Measurements from ENCODE around the gene GALC.

The GALC gene

DNA sequence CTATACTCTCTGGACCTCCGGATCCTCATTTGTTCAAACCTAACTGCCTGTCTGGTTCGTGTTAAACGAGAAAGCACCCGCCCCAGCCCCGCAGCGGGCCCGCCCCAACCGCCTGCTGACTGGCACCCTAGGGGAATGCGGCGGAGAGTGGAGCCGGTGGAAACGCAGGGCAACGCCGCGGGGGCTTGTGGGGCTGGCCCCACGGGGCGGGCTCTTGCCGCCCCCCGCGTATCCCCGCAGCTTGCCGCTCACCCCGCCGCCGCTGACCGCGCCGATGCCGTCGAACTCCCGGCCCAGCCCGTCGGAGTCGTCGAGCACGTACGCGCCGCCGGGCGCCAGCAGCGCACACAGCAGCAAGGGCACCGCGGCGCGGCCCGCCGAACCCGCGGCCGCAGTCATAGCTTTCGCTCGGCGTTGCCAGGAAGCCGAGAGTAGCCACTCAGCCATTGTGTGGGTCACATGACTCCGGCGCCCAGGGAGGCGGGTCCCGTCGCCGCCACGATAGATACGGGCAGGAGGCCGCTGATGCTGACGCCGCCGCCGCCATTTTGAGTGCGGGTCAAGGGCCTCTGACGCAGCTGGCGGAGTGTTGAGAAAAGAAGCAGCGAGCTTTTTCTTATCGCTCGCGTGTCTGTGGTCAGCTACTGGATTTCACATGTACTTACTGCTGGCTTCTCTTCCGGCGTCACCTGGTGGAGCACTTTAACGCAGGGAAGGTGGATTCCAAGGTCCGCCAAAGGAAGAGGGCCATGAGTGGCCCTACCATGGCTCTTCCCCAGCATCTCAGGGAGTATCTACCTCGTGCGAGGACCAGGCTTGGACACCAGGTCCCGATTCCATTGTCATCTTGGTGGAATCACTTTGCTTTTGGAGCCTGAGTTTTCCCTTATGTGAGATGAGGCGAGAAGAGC, at the start of gene GALC:
GALC (minus strand) TSS at position 465 of the 911 bp plus-strand sequence; CDS start at position 447, 18 bp downstream.
- no peaks in the 10 kb centered on the region for H3K27me3 ChIP-seq (ENCODE audit: control insufficient read depth in 5 of 5, insufficient read depth in 4 of 5, low read length in 5 of 5)
- H3K9me3 ChIP-seq (ENCODE audit: control insufficient read depth in 5 of 5, low read length in 5 of 5), result no peaks in the 10 kb centered on the region
- peaks cover 0 to 25% (median 20%) of the 10 kb centered on the region in 5 donors for H3K4me1 ChIP-seq (ENCODE audit: control insufficient read depth in 5 of 5, insufficient read depth in 5 of 5, low read length in 5 of 5)

DNA sequence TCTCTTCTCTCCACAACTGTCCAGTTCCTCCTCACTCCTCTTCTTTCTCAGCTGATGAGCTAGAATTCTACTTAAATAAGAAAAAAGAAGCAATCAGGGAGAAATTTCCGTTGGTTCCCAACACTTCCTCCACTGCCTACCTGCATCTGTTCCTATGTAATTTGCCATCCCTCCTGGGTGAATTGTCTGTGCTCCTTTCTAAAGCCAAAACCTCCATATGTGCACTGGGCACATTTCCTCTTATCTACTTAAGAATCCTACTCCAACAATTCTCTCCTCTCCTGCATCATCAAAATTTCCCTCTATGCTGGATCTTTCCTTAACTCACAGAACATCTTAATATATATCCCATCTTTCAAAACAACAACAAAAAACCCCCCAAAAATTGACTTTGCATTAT, 47.2 kb upstream of the GALC start:
- Histone ChIP-seq H3K36me3 (ENCODE audit: control insufficient read depth in 5 of 5, insufficient read depth in 5 of 5, low read length in 5 of 5) (no peaks in the 10 kb centered on the region), H3K27ac (ENCODE audit: low read depth, low read length) (no peak overlapping the region), H3K4me3 (ENCODE audit: low read depth in 1 of 5, low read length in 5 of 5) (no peak overlapping the region), H3K9ac (ENCODE audit: low read length in 5 of 5) (no peak overlapping the region), H3K27me3 (ENCODE audit: control insufficient read depth in 5 of 5, insufficient read depth in 4 of 5, low read length in 5 of 5) (no peaks in the 10 kb centered on the region), H3K4me1 (ENCODE audit: control insufficient read depth in 5 of 5, insufficient read depth in 5 of 5, low read length in 5 of 5) (peaks cover 0 to 15% (median 10%) of the 10 kb centered on the region in 5 donors), H3K9me3 (ENCODE audit: control insufficient read depth in 5 of 5, low read length in 5 of 5) (no peaks in the 10 kb centered on the region)

More for the DNA sequence above, at the start of gene GALC:
- peak within 1 kb of the TSS; percentile 72 to 88 (median 84) for H3K4me3 ChIP-seq (ENCODE audit: low read depth in 1 of 5, low read length in 5 of 5)
- peak within 1 kb of the TSS; percentile 78 to 91 (median 89) for H3K9ac ChIP-seq (ENCODE audit: low read length in 5 of 5)
- no peaks in the 10 kb centered on the region for H3K36me3 ChIP-seq (ENCODE audit: control insufficient read depth in 5 of 5, insufficient read depth in 5 of 5, low read length in 5 of 5)
- H3K27ac ChIP-seq (ENCODE audit: low read depth, low read length), result peak within 1 kb of the TSS; percentile 90

DNA sequence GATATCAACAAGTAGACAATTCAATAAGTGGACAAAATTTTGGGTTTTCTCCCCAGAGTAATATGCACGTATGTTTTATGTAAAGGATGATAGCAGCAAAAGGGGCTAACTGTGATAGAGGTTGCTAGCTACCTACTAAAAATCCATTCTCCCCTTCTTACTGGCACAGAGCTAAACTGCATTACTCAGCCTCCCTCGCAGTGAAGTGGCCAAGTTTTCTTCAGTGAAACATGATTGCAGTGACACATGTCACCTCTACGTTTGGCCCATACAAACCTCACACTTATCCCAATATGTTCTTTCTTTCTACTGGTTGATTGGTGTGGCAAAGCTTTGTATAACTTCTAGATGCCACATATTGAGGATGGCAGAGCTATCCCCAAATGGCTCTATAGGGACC, 46.2 kb upstream of the GALC start:
- Histone ChIP-seq H3K27me3 (ENCODE audit: control insufficient read depth in 5 of 5, insufficient read depth in 4 of 5, low read length in 5 of 5) (no peaks in the 10 kb centered on the region), H3K27ac (ENCODE audit: low read depth, low read length) (no peak overlapping the region)

DNA sequence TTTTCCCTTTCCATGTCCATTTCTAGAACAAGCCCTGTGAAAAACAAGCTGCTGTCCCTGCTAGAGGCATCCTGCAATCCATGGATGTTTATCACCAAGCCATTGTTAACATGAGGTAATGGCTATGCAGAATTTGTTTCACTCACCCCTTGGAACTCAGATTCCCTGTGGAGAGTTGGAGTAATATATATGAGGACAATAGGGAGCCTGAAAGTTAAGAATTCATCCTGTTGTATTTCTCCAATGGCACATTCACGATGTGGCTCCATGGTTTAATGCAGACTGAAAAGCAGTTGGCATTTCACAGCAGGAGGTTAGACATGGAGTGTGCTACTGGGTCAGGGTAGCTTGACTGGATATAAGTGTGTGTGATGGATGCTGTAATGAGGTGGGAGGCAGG, 44.3 kb upstream of the GALC start:
- no peaks in the 10 kb centered on the region for H3K27me3 ChIP-seq (ENCODE audit: control insufficient read depth in 5 of 5, insufficient read depth in 4 of 5, low read length in 5 of 5)
- H3K9me3 ChIP-seq (ENCODE audit: control insufficient read depth in 5 of 5, low read length in 5 of 5), result no peaks in the 10 kb centered on the region
- H3K9ac ChIP-seq (ENCODE audit: low read length in 5 of 5), result no peak overlapping the region
- H3K4me3 ChIP-seq (ENCODE audit: low read depth in 1 of 5, low read length in 5 of 5), result no peak overlapping the region
- H3K27ac ChIP-seq (ENCODE audit: low read depth, low read length), result no peak overlapping the region
- H3K4me1 ChIP-seq (ENCODE audit: control insufficient read depth in 5 of 5, insufficient read depth in 5 of 5, low read length in 5 of 5), result no peaks in the 10 kb centered on the region
- no peaks in the 10 kb centered on the region for H3K36me3 ChIP-seq (ENCODE audit: control insufficient read depth in 5 of 5, insufficient read depth in 5 of 5, low read length in 5 of 5)

More for the DNA sequence above, 46.2 kb upstream of the GALC start:
- Histone ChIP-seq H3K4me1 (ENCODE audit: control insufficient read depth in 5 of 5, insufficient read depth in 5 of 5, low read length in 5 of 5) (peaks cover 0 to 7% (median 5%) of the 10 kb centered on the region in 5 donors), H3K9me3 (ENCODE audit: control insufficient read depth in 5 of 5, low read length in 5 of 5) (no peaks in the 10 kb centered on the region), H3K9ac (ENCODE audit: low read length in 5 of 5) (no peak overlapping the region), H3K4me3 (ENCODE audit: low read depth in 1 of 5, low read length in 5 of 5) (no peak overlapping the region), H3K36me3 (ENCODE audit: control insufficient read depth in 5 of 5, insufficient read depth in 5 of 5, low read length in 5 of 5) (no peaks in the 10 kb centered on the region)

DNA sequence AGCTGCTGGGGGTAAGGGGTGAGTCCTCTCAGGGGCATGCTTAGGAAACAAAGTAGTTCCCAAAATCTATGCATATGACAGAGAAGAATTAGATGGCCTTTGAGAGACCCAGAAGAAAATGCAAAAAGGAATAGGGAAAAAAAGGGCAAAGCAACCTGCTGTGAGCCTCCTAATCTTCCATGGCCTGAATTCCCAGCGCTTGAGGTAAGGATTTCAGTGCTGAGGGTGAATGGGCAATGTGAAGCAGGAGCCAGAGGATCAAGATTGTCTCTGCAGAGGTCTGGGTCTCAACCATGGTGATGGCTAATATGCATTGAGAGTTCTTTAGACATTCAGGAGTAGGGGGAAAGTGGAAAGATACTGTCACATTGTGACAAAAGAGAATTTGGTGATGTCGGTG, 43.4 kb upstream of the GALC start:
- H3K27me3 ChIP-seq (ENCODE audit: control insufficient read depth in 5 of 5, insufficient read depth in 4 of 5, low read length in 5 of 5), result no peaks in the 10 kb centered on the region

DNA sequence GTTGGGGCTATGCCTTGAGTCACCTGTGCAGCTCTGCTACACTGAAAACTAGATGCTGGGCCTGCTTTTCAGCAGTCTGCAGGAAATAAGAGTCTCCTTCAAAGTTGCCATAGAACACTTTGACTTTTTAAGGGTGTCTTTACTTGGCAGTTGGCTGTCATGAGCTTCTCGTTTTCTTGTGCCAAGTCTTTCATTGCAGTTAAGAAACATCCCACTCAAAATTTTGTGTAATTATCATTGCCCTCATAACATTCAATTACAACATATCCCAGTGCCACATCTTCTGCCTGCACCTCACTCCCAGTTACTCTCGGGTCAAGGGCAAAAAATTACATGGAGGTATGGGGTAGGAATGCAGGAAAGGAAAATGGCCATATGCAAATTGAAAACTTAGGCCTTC, 41.1 kb upstream of the GALC start:
- no peak overlapping the region for H3K4me3 ChIP-seq (ENCODE audit: low read depth in 1 of 5, low read length in 5 of 5)
- no peaks in the 10 kb centered on the region for H3K9me3 ChIP-seq (ENCODE audit: control insufficient read depth in 5 of 5, low read length in 5 of 5)

More for the DNA sequence above, 43.4 kb upstream of the GALC start:
- Histone ChIP-seq H3K4me1 (ENCODE audit: control insufficient read depth in 5 of 5, insufficient read depth in 5 of 5, low read length in 5 of 5) (no peaks in the 10 kb centered on the region), H3K9me3 (ENCODE audit: control insufficient read depth in 5 of 5, low read length in 5 of 5) (no peaks in the 10 kb centered on the region), H3K4me3 (ENCODE audit: low read depth in 1 of 5, low read length in 5 of 5) (no peak overlapping the region), H3K9ac (ENCODE audit: low read length in 5 of 5) (no peak overlapping the region), H3K36me3 (ENCODE audit: control insufficient read depth in 5 of 5, insufficient read depth in 5 of 5, low read length in 5 of 5) (no peaks in the 10 kb centered on the region), H3K27ac (ENCODE audit: low read depth, low read length) (no peak overlapping the region)

DNA sequence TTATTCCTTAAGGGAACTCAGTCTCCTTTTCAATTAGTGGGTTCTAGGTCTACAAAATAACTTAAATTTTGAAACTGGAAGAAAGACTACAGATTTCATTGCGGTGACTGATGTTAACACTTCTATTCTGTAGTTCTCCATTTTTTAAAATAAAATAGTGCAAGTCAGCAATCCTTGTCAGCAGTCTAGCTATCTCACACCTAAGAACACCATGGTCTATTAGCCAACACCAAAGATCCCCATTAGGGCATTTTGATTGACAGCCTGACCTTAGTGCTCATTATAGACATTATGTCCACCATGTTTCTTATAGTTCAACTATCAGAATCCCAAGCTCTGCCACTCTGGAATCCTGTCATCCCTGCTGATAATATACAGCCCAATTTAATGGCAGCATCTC, 39.4 kb upstream of the GALC start:
- Histone ChIP-seq H3K4me1 (ENCODE audit: control insufficient read depth in 5 of 5, insufficient read depth in 5 of 5, low read length in 5 of 5) (peaks cover 0 to 8% (median 0%) of the 10 kb centered on the region in 5 donors), H3K36me3 (ENCODE audit: control insufficient read depth in 5 of 5, insufficient read depth in 5 of 5, low read length in 5 of 5) (no peaks in the 10 kb centered on the region), H3K4me3 (ENCODE audit: low read depth in 1 of 5, low read length in 5 of 5) (no peak overlapping the region), H3K9ac (ENCODE audit: low read length in 5 of 5) (no peak overlapping the region), H3K27me3 (ENCODE audit: control insufficient read depth in 5 of 5, insufficient read depth in 4 of 5, low read length in 5 of 5) (no peaks in the 10 kb centered on the region), H3K27ac (ENCODE audit: low read depth, low read length) (no peak overlapping the region), H3K9me3 (ENCODE audit: control insufficient read depth in 5 of 5, low read length in 5 of 5) (no peaks in the 10 kb centered on the region)

More for the DNA sequence above, 41.1 kb upstream of the GALC start:
- Histone ChIP-seq H3K4me1 (ENCODE audit: control insufficient read depth in 5 of 5, insufficient read depth in 5 of 5, low read length in 5 of 5) (peaks cover 0 to 8% (median 0%) of the 10 kb centered on the region in 5 donors), H3K36me3 (ENCODE audit: control insufficient read depth in 5 of 5, insufficient read depth in 5 of 5, low read length in 5 of 5) (no peaks in the 10 kb centered on the region), H3K27ac (ENCODE audit: low read depth, low read length) (no peak overlapping the region), H3K27me3 (ENCODE audit: control insufficient read depth in 5 of 5, insufficient read depth in 4 of 5, low read length in 5 of 5) (no peaks in the 10 kb centered on the region), H3K9ac (ENCODE audit: low read length in 5 of 5) (no peak overlapping the region)

DNA sequence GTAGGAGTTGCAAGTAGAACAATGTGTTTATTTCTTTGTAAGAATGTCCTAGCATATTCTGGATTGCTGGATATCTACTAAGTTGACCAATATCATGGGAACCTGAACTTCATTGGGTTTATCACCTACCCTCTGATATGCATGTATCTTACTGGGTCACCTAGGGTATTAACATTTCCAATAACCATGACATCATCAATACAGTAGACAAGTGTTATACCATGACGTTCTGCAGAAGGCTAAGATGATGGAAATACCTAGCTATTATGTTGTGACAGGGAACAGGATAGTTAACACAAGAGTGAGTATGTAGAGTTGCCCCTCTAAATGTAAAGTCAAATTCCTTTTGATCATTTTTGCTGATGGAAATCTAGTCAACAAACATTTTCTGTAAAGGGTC, 37.9 kb upstream of the GALC start:
- Histone ChIP-seq H3K4me1 (ENCODE audit: control insufficient read depth in 5 of 5, insufficient read depth in 5 of 5, low read length in 5 of 5) (peaks cover 0 to 10% (median 0%) of the 10 kb centered on the region in 5 donors), H3K27me3 (ENCODE audit: control insufficient read depth in 5 of 5, insufficient read depth in 4 of 5, low read length in 5 of 5) (no peaks in the 10 kb centered on the region), H3K27ac (ENCODE audit: low read depth, low read length) (no peak overlapping the region)

DNA sequence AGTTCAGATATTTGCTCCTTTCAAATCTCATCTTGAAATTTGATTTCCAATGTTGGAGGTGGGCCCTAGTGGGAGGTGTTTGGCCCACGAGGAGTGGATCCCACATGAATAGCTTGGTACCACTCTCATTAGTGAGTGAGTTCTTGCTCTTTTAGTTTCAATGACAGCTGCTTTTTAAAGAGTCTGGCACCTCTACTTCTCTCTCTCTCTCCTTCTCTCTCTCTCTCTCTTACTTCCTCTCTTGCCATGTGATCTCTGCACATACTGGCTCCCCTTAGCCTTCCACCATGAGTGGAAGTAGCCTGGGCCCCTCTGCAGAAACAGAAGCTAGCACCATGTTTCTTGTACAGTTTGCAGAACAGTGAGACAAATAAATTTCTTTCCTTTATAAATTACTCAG, 37.1 kb upstream of the GALC start:
- no peak overlapping the region for H3K9ac ChIP-seq (ENCODE audit: low read length in 5 of 5)
- H3K27me3 ChIP-seq (ENCODE audit: control insufficient read depth in 5 of 5, insufficient read depth in 4 of 5, low read length in 5 of 5), result no peaks in the 10 kb centered on the region
- H3K36me3 ChIP-seq (ENCODE audit: control insufficient read depth in 5 of 5, insufficient read depth in 5 of 5, low read length in 5 of 5), result no peaks in the 10 kb centered on the region
- no peak overlapping the region for H3K4me3 ChIP-seq (ENCODE audit: low read depth in 1 of 5, low read length in 5 of 5)
- peaks cover 0 to 10% (median 0%) of the 10 kb centered on the region in 5 donors for H3K4me1 ChIP-seq (ENCODE audit: control insufficient read depth in 5 of 5, insufficient read depth in 5 of 5, low read length in 5 of 5)
- H3K27ac ChIP-seq (ENCODE audit: low read depth, low read length), result no peak overlapping the region
- H3K9me3 ChIP-seq (ENCODE audit: control insufficient read depth in 5 of 5, low read length in 5 of 5), result no peaks in the 10 kb centered on the region

More for the DNA sequence above, 37.9 kb upstream of the GALC start:
- Histone ChIP-seq H3K9ac (ENCODE audit: low read length in 5 of 5) (no peak overlapping the region), H3K4me3 (ENCODE audit: low read depth in 1 of 5, low read length in 5 of 5) (no peak overlapping the region), H3K9me3 (ENCODE audit: control insufficient read depth in 5 of 5, low read length in 5 of 5) (no peaks in the 10 kb centered on the region), H3K36me3 (ENCODE audit: control insufficient read depth in 5 of 5, insufficient read depth in 5 of 5, low read length in 5 of 5) (no peaks in the 10 kb centered on the region)

DNA sequence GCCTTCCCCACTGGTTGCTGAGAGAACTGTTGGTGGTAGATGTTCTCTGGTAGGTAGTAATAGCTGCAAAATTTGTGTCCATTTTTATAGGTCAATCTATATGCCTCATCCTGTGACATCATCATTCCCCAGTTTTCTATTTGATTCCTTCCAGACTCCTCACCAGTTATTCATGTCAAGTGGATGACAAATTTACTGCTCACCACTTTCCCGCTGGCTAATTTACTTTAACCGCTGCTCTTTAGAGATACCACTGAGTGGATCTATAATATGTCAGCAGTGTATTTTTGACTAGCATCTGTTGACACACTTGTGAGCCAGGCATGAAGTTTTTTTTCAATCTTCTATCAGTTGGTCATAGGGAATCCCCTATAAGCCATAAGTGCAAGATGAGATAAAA, 36.5 kb upstream of the GALC start:
- no peak overlapping the region for H3K27ac ChIP-seq (ENCODE audit: low read depth, low read length)
- no peak overlapping the region for H3K4me3 ChIP-seq (ENCODE audit: low read depth in 1 of 5, low read length in 5 of 5)
- no peaks in the 10 kb centered on the region for H3K9me3 ChIP-seq (ENCODE audit: control insufficient read depth in 5 of 5, low read length in 5 of 5)
- H3K36me3 ChIP-seq (ENCODE audit: control insufficient read depth in 5 of 5, insufficient read depth in 5 of 5, low read length in 5 of 5), result no peaks in the 10 kb centered on the region
- peaks cover 0 to 10% (median 0%) of the 10 kb centered on the region in 5 donors for H3K4me1 ChIP-seq (ENCODE audit: control insufficient read depth in 5 of 5, insufficient read depth in 5 of 5, low read length in 5 of 5)
- H3K9ac ChIP-seq (ENCODE audit: low read length in 5 of 5), result no peak overlapping the region
- no peaks in the 10 kb centered on the region for H3K27me3 ChIP-seq (ENCODE audit: control insufficient read depth in 5 of 5, insufficient read depth in 4 of 5, low read length in 5 of 5)

Measured in subcutaneous abdominal adipose tissue (tissue), 5 donors.